SKM-1 treated with dmso at 0.1 percent for 144 hours (cell line): ENCODE measurements around the gene SHISA8.

Experiments used
- DNase-seq: peaks from one replicate; lab custom pipeline; 2025; ENCODE audit not compliant: unreplicated experiment; lab: John Stamatoyannopoulos, UW

The SHISA8 gene

GRCh38 chr22:41934284-41935014 is 19.6 kb upstream of the SHISA8 start:
- no peak for DNase-seq

GRCh38 chr22:41933411-41934177 is 18.7 kb upstream of the SHISA8 start:
- DNase-seq, result no peak

GRCh38 chr22:41932353-41932752 is 17.5 kb upstream of the SHISA8 start:
- no peak for DNase-seq

- no peak for DNase-seq
Observed at GRCh38 chr22:41931701-41932269, 16.9 kb upstream of the SHISA8 start.

GRCh38 chr22:41929418-41929810 is 14.5 kb upstream of the SHISA8 start:
- no peak for DNase-seq

DNA sequence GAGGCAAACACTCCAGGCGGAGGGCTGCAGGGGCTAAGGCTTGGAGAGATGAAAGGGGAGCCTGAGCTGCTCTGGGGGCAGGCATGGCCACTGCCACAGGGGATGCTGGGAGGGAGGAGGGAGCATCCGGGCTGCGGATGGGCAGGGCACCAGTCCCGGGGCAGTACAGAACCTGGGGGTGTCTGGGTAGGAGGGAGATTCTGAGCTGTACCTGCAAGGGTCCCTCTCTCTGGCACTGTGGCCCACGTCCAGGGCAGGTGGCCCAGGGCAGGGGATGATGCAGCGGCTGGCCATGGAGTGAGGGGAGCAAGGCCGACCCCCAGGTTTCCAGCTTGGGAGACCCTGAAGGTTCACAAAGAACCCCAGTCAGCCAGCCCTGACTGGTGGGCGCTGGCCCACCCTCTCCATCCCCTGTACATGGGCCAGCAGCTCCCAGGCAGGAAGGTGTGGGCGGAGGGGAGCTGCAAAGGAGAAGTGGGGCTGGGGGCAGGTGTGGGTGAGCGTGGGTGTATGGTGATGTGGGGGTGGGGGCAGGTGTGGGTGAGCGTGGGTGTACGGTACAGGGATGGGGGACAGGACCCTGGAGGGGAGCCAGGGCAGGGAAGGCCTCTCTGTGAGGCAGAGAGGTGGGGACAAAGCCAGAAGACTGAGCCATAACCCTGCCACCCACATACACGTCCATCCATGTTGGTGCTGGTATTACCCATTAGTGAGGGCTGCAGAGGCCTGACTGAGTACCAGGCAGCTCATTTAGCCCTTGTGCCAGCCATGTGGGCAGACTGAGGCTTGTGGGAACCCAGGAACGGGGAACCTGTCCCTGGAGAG is 13.9 kb upstream of the SHISA8 start:
- DNase-seq, result no peak

DNA sequence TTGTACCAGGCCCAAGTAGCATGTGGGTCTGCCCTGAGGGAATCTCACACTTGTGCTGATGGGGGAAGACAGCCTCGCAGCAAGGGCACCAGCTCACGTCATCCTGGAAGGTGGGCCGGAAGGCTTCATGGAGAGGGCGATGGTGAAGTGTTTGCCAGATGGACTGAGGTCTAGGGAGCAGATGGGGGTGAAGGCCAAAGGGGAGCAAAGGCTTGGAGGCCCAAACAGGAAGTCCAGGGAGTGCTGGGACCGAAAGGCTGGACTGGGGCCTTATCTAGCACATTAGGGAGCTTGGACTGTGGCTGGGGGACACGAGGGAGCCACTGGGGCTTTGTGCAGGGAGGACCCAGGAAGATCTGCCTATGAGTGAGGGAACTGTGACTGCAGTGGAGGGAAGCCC is 12.9 kb upstream of the SHISA8 start:
- no peak for DNase-seq

GRCh38 chr22:41925783-41926460 is 11.0 kb upstream of the SHISA8 start:
- DNase-seq, result peak; percentile 48

GRCh38 chr22:41923595-41924276 is 8.9 kb upstream of the SHISA8 start:
- DNase-seq, result no peak

- DNase-seq, result no peak
Observed at GRCh38 chr22:41922940-41923594, 8.2 kb upstream of the SHISA8 start.

GRCh38 chr22:41922328-41922727 is 7.5 kb upstream of the SHISA8 start:
- DNase-seq, result no peak

DNA sequence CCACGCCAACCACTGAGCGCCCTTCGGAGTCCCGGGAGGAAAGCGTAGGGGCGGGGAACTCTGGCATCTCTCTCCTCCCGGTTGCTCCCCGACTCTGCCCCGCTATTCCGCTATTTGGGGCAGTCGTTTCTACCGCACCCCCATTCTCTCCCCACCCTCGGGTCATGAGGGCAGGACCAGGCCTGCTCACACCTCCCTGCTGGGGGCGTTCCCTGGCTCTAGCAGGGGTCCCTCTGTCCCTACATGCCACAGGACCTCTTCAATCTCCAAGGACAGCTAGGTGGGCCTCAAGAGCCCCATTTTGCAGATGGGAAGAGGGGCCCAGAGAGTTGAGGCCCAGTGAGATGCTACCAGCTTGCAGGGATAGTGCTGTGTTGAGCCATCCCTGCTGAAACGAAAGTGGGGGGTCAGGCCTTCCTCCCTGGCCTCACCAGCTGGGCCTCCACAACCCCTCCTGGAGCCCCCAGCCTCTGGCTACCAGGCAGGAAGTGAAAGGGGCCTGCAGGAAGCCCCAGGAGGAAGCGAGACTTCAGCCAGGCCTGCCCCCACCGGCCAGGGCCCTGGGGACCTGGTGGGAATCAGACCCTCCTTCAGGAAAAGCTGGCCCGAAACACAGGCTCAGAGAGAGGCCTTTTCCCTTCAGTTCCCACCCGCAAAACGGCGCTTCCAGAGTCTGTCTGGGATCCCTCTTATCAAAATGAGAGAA is 5.5 kb upstream of the SHISA8 start:
- no peak for DNase-seq

DNA sequence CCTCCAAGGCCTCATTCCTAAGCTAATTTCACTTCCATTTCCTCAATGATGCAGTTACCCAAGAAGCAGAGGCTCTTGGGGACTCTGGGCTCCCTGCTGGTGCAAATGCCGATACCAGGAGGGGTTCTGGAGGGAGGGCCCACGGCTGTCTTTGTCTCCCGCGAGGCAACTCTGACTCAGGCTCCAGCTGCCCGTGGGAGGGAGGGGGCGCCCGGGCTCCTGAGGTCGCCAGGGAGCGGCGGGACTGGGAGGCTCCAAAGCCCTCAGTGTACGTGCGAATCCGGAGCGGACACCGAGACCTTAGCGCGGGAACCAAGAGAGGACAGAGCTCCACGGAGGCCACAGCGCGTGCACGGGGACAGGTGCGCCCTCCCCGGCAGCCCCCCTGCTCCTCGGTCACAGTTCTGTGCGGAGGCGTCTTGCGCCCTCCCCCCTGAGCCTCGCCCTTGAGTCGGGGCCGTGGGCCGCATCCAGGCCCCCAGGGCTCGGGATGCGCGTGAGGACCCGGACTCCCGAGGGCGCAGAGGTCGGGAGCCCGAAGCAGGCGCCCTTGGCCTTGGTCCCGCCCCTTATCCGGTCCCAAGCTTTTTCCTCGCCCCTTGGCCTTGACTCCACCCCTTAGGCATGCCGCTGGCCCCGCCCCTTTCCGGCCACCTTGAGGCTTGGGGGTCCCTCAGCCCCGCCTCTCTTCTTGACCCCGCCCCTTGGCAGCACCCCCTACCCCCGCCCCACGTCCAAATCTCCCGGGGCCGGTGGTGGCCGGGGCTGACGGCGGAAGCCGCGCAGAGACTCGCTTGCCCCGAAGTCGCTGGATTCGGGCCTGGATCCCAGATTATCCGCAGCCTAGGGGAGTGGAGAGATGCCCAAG is 4.7 kb upstream of the SHISA8 start:
- peak; percentile 37 for DNase-seq

GRCh38 chr22:41917903-41918791 is 3.3 kb upstream of the SHISA8 start:
- DNase-seq, result peak; percentile 45

DNA sequence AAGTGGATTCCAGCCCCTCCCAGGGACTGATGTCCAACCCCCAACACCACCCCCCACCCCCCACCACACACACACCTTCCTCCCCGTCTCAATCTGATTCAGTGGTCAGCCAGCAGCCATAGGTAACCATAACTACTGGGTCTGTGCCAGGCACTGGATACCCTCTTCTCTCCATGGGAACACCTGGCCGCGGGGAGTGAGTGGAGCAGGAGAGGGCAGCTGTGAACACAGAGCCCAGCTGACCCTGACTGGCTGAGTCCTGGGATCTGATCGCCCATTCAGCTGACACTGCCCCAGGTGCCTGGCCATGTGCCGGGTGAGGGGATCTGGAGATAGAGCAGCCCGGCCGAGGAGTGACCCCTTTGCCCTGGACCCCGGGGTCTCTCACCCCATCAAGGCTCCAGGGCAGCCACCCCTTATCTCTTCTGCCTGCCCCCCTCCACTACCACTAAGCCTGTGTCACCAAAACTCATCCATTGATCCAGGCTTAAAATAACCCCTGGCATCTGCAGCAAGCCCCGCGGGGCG is 2.6 kb upstream of the SHISA8 start:
- DNase-seq, result no peak

- no peak for DNase-seq
Observed at GRCh38 chr22:41916745-41917358, 2.0 kb upstream of the SHISA8 start.
